ENCODE data around the gene ITSN2.

Gene ITSN2

DNA sequence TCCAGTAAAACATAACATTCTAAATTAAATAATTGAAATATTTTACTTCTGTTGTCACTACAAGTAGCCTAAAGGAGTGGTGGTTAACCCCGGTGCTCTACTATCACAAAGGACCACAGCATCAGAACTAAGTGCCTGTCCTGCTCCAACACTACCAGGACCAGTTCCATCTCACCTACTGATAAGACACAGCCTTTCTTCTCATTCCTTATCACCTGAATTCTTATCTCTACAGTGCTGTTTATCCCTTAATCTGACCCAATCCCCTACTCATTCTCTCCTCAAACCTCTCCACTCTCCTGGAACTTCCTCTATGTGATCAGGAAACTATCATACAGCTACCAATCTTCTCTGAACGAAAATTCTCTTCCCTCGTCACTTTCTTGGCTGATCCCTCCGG lies 80.2 kb downstream of the ITSN2 start:
- TF ChIP-seq, protein P1, sequence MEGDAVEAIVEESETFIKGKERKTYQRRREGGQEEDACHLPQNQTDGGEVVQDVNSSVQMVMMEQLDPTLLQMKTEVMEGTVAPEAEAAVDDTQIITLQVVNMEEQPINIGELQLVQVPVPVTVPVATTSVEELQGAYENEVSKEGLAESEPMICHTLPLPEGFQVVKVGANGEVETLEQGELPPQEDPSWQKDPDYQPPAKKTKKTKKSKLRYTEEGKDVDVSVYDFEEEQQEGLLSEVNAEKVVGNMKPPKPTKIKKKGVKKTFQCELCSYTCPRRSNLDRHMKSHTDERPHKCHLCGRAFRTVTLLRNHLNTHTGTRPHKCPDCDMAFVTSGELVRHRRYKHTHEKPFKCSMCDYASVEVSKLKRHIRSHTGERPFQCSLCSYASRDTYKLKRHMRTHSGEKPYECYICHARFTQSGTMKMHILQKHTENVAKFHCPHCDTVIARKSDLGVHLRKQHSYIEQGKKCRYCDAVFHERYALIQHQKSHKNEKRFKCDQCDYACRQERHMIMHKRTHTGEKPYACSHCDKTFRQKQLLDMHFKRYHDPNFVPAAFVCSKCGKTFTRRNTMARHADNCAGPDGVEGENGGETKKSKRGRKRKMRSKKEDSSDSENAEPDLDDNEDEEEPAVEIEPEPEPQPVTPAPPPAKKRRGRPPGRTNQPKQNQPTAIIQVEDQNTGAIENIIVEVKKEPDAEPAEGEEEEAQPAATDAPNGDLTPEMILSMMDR (conservative IDR thresholded peaks at IDR 0.05) = no peak
- no peak for TF ChIP-seq ZFX (IDR thresholded peaks at IDR 0.05)
- H3K27ac ChIP-seq = no peak overlapping the region

DNA sequence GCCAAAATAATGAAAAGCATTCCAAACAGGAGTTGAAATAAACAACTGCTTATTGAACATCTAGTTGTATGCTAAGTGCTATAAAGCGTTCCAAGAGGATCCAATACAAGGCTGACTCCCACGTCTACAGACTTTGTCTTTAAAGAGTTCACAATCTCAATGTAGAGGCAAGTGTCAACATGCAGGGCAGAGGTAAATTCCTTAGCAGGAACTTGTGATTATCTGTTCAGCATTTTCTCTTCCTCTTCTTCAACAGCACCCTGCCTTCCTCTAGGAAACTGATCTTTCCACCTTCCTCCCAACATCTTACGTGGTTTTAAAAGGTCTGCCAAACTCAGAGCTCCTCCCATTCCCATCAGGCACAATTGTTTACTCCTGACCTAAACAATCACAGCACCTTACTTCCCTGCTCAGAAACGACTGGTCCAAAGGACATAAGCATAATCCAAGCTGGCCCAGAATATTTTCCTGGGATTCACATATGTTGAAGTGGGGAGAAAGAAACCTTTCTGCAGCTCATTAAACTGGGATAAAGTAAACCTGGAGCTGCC lies 83.9 kb downstream of the ITSN2 start:
- TF ChIP-seq ZFX (IDR thresholded peaks at IDR 0.05) = no peak
- TF ChIP-seq, protein P1 (conservative IDR thresholded peaks at IDR 0.05) = no peak
- H3K27ac ChIP-seq = no peak overlapping the region

DNA sequence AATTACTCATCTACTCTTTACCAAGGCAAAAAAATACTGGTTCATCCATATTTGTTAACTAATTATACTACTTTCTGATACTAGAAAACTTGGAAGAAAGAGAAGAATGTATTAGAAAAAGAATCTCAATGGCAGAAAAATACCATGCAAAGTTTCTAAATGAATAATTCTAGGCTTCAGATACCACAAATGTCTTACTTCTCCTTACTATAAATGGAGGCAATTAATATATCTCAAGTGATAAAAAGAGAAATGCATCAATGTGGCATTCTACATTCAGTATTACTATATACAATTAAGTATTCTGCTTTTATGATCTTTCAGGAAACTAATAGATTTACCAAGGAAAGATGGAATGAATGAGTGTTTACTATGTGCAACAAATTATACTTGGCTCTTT lies 85.5 kb downstream of the ITSN2 start:
- H3K27ac ChIP-seq = no peak overlapping the region
- TF ChIP-seq, protein P1 (conservative IDR thresholded peaks at IDR 0.05) = no peak
- no peak for TF ChIP-seq ZFX (IDR thresholded peaks at IDR 0.05)

DNA sequence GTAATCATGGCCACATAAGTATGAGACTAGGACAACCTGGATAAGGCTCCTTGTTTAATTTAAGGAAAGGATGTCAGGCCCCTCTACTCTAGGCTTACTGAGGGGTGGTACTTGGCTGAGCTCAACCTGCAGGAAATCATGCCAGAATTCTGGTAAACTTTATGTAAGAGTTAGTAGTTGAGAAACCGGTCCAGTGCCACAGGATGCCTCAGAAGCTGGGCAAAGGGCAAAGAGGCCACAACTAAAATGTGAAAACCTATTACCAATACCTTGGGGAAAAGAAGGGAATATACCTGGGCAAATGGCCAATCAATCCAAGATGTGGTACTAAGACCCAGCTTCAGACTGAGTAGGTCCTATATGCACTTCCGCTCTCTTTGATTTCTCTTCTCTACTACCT lies 86.7 kb downstream of the ITSN2 start:
- no peak for TF ChIP-seq ZFX (IDR thresholded peaks at IDR 0.05)
- TF ChIP-seq, protein P1 (conservative IDR thresholded peaks at IDR 0.05) = no peak

DNA sequence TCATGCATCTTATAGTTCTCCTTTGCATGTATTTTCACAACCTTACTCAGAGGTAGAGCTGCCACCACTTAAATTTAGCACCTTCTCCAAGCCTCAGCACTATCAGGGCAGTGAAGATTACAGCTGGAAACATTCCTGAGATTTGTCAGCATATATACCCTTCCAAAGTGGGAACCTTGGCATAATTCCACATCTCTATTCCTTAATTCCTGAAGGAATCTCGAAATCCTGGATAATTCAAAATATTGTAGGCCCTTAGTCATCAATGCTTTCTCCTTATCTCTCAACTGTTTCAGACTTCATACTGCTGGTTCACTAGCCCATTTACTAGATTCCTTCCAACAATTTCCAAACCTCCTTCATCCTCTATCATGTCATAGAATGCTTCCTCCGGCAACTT lies 87.4 kb downstream of the ITSN2 start:
- TF ChIP-seq, protein P1 (conservative IDR thresholded peaks at IDR 0.05) = no peak
- no peak overlapping the region for H3K27ac ChIP-seq

More for the DNA sequence above, 86.7 kb downstream of the ITSN2 start:
- no peak overlapping the region for H3K27ac ChIP-seq

DNA sequence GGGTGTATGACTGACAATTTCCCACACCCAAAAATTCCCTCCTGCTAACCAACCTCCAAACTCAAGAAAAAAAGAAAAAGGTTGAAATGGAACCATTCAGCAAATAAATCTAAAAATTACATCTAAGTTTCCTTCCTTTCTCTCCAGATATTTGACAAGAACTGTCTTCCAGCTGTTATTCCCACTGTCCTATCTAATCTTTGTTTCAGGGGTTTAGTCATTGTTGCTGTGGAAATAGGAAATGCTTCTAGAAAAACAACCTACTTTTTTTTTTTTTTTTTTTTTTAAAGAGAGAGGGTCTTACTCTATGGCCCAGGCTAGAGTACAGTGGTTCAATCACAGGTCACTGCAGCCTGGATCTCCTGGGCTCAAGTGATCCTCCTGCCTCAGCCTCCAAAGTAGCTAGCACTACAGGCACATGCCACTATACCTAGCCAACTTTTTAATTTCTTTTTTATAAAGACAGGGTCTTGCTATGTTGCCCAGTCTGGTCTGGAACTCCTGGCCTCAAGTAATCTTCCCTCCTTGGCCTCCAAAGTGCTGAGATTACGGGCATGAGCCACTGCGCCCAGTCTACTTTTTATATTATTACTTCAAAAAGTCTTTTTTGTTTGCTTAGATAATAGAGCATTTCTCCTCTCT lies 88.1 kb downstream of the ITSN2 start:
- TF ChIP-seq ZFX (IDR thresholded peaks at IDR 0.05) = no peak
- TF ChIP-seq, protein P1 (conservative IDR thresholded peaks at IDR 0.05) = no peak

DNA sequence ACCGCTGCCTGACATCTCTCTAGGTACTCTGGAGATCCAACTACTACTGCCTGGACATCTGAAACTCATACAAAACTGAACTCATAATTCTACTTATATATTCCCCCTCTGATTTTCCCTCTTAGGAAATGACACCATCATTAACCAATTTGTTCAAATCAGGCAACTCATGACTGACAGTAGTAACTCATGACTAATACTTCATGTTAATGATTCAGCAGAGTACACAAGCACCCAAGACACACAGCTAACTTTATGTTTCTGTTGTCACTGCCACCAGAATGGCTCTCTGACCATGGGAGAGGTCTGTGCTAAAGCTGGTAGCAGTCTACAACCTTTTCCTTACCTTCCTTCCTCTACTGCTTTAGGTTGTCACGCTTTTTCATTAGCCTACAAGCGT lies 91.1 kb downstream of the ITSN2 start:
- no peak for TF ChIP-seq ZFX (IDR thresholded peaks at IDR 0.05)
- TF ChIP-seq, protein P1 (conservative IDR thresholded peaks at IDR 0.05) = no peak
- no peak overlapping the region for H3K27ac ChIP-seq

More for the DNA sequence above, 88.1 kb downstream of the ITSN2 start:
- H3K27ac ChIP-seq = no peak overlapping the region

Data from C4-2B (cell line).